Transverse colon (tissue), 4 donors: Measurements from ENCODE around the gene SIK1.
"Not testable (repeated sequence)": the region's sequence is repeated elsewhere in the genome, so short reads cannot be mapped to it uniquely, and the experiment has no call there.

ENCODE experiments used
- CTCF ChIP-seq, 5 experiments: fragments of 200-600 bp in 3 of 5; fragments of 450-650 bp in 2 of 5; sonication (generic) in 3 of 5; IDR thresholded peaks; 1 replicate in 2 of 5; 2 replicates in 3 of 5; pipeline ENCODE4 v1.5.1; 2016 to 2017; ENCODE audit warnings: antibody characterized with exemption in 5 of 5, inconsistent platforms in 3 of 5, mild to moderate bottlenecking in 2 of 5, moderate library complexity in 1 of 5
- EP300 ChIP-seq: sonication (generic); formaldehyde crosslinking; IDR thresholded peaks from one replicate; pipeline ENCODE4 v1.6.1; 2017; ENCODE audit warnings: antibody characterized with exemption, low read depth
- POLR2AphosphoS5 ChIP-seq, 3 donors: sonication (generic); formaldehyde crosslinking; IDR thresholded peaks; one replicate each; pipeline ENCODE4 v1.6.1; 2016; ENCODE audit warnings: antibody characterized with exemption in 3 of 3

- not testable (repeated sequence) for TF ChIP-seq CTCF (IDR thresholded peaks at IDR 0.05); POLR2AphosphoS5 (IDR thresholded peaks at IDR 0.05); EP300
Observed at GRCh38 chr21:43455717-43456116, 28.8 kb upstream of the SIK1 start.
